HG03565 (cell line): Measurements from ENCODE around the gene NEXN.

Source experiments
- ATAC-seq: cut with Tn5 transposase; IDR thresholded peaks from one replicate; pipeline ENCODE4 v1.9.1; 2021; ENCODE audit warnings: mild to moderate bottlenecking, moderate library complexity; ENCODE audit not compliant: unreplicated experiment

NEXN gene

GRCh38 chr1:77888081-77888780 lies at the start of gene NEXN:
Gene NEXN (plus strand): TSS chr1:77888624. CDS start chr1:77916107, 27,483 bp downstream.
- ATAC-seq, result no peak

GRCh38 chr1:77841574-77841973 lies 46.9 kb upstream of the NEXN start:
- ATAC-seq, result no peak

GRCh38 chr1:77845951-77846350 lies 42.5 kb upstream of the NEXN start:
- no peak for ATAC-seq

- ATAC-seq, result no peak
Observed at GRCh38 chr1:77846966-77847365, 41.5 kb upstream of the NEXN start.

GRCh38 chr1:77847621-77848080 lies 40.8 kb upstream of the NEXN start:
- peak; percentile 37 for ATAC-seq

GRCh38 chr1:77850082-77850481 lies 38.3 kb upstream of the NEXN start:
- no peak for ATAC-seq

GRCh38 chr1:77857552-77857951 lies 30.9 kb upstream of the NEXN start:
- no peak for ATAC-seq

GRCh38 chr1:77858725-77859124 lies 29.7 kb upstream of the NEXN start:
- no peak for ATAC-seq

GRCh38 chr1:77859248-77859647 lies 29.2 kb upstream of the NEXN start:
- ATAC-seq, result no peak

- no peak for ATAC-seq
Observed at GRCh38 chr1:77866296-77866695, 22.1 kb upstream of the NEXN start.

GRCh38 chr1:77872645-77873044 lies 15.8 kb upstream of the NEXN start:
- ATAC-seq, result no peak

GRCh38 chr1:77873461-77873860 lies 15.0 kb upstream of the NEXN start:
- ATAC-seq, result no peak

- ATAC-seq, result no peak
Observed at GRCh38 chr1:77874804-77875445, 13.5 kb upstream of the NEXN start.

- ATAC-seq, result no peak
Observed at GRCh38 chr1:77876884-77877283, 11.5 kb upstream of the NEXN start.

GRCh38 chr1:77881061-77881460 lies 7.4 kb upstream of the NEXN start:
- no peak for ATAC-seq

- no peak for ATAC-seq
Observed at GRCh38 chr1:77882411-77882810, 6.0 kb upstream of the NEXN start.

GRCh38 chr1:77888781-77889642 lies 588 bp downstream of the NEXN start:
- no peak for ATAC-seq

- no peak for ATAC-seq
Observed at GRCh38 chr1:77889671-77890070, 1.2 kb downstream of the NEXN start.

- ATAC-seq, result no peak
Observed at GRCh38 chr1:77891200-77891599, 2.8 kb downstream of the NEXN start.

GRCh38 chr1:77899647-77900320 lies 11.4 kb downstream of the NEXN start:
- no peak for ATAC-seq

GRCh38 chr1:77900687-77901293 lies 12.4 kb downstream of the NEXN start:
- ATAC-seq, result peak; percentile 46
